HepG2 (cell line): ENCODE results near the gene APCDD1L. TPM values are rescaled to one million over a fixed set of nuclear protein-coding genes. Genes with fewer than 3 reads are reported as not detected.
A peak's percentile ranks its signal among the peaks of the same experiment; 100 is the strongest.
"Not testable (repeated sequence)": the region's sequence is repeated elsewhere in the genome, so short reads cannot be mapped to it uniquely, and the experiment has no call there.

Experiments
- ATAC-seq: fragments of 200-7000 bp; cut with Tn5 transposase; 3 replicates; pipeline ENCODE4 v1.9.1; 2020; ENCODE audit warnings: mild to moderate bottlenecking, moderate library complexity
- BruUV-seq: library from RNA; stranded (reverse); fragments of 400-500 nt; replicated peaks from 2 replicates; lab custom pipeline; 2021; lab: Mats Ljungman, UMichigan
- CTCF ChIA-PET: fragments of 300-600 bp; formaldehyde crosslinking; extraction: SDS; loops from one replicate; lab custom pipeline; 2021; ENCODE audit warnings: low total read pairs, inconsistent platforms, low intra/inter-chr PET ratio; lab: Yijun Ruan, JAX
- POLR2A ChIA-PET: fragments of 350-600 bp; sonication (Branson Sonifier 250); formaldehyde crosslinking; loops from one replicate; lab custom pipeline; 2020; ENCODE audit warnings: antibody characterized with exemption, inconsistent platforms; lab: Yijun Ruan, JAX
- DNase-seq: peaks from one replicate; pipeline ENCODE4 v3.0.0-alpha.2; 2015; ENCODE audit warnings: low spot score
- FAIRE-seq: peaks from 3 replicates; lab custom pipeline; 2011; peaks lifted over from hg19 to GRCh38; lab: Jason Lieb, UNC
- H2AFZ ChIP-seq: one replicate; pipeline ENCODE4 v1.6.1; 2011; ENCODE audit warnings: low read length, inconsistent platforms
- H3K27ac ChIP-seq: fragments of 300-600 bp; 3 replicates; pipeline ENCODE4 v1.8.0; 2011; ENCODE audit warnings: mixed run types, mild to moderate bottlenecking, mixed read lengths, low read length, inconsistent platforms; ENCODE audit not compliant: insufficient read depth; ENCODE audit errors: extremely low read length
- H3K27me3 ChIP-seq, 2 experiments: fragments of 200-600 bp in 1 of 2; 2 replicates in 1 of 2; 3 replicates in 1 of 2; pipeline versions ENCODE4 v1.6.0 to v1.8.0; 2011; ENCODE audit warnings: low read length in 2 of 2, mild to moderate bottlenecking in 2 of 2, moderate library complexity in 2 of 2, inconsistent platforms in 1 of 2; ENCODE audit not compliant: insufficient read depth in 2 of 2, control insufficient read depth in 1 of 2
- H3K36me3 ChIP-seq, 2 experiments: fragments of 200-600 bp in 1 of 2; replicated peaks in 1 of 2; 2 replicates in 1 of 2; 3 replicates in 1 of 2; pipeline versions ENCODE4 v1.5.1 to v1.8.0; 2011; ENCODE audit warnings: low read length in 2 of 2, inconsistent platforms in 1 of 2; ENCODE audit not compliant: insufficient read depth in 2 of 2, control insufficient read depth in 1 of 2
- H3K4me1 ChIP-seq: 2 replicates; pipeline ENCODE4 v1.5.1; 2012; ENCODE audit warnings: low read length, inconsistent platforms; ENCODE audit not compliant: insufficient read depth
- H3K4me2 ChIP-seq: 2 replicates; pipeline ENCODE4 v1.6.0; 2011; ENCODE audit warnings: low read depth, low read length, inconsistent platforms
- H3K4me3 ChIP-seq, 3 experiments: fragments of 200-600 bp in 1 of 3; sonication (generic), shearing (Covaris generic) in 1 of 3; replicated peaks in 1 of 3; 2 replicates each; pipeline ENCODE4 v1.5.1; 2011 to 2016; ENCODE audit warnings: low read length in 3 of 3, inconsistent platforms in 2 of 3, low read depth in 2 of 3, mild to moderate bottlenecking in 2 of 3, control low read depth in 1 of 3, mixed read lengths in 1 of 3; ENCODE audit not compliant: insufficient read depth in 1 of 3
- H3K79me2 ChIP-seq: one replicate; pipeline ENCODE4 v1.6.1; 2011; ENCODE audit warnings: low read length, inconsistent platforms; ENCODE audit not compliant: insufficient read depth
- H3K9ac ChIP-seq: 2 replicates; pipeline ENCODE4 v1.6.0; 2011; ENCODE audit warnings: mild to moderate bottlenecking, low read depth, low read length, inconsistent platforms; ENCODE audit not compliant: insufficient read depth
- H3K9me3 ChIP-seq: 2 replicates; pipeline ENCODE4 v1.5.1; 2012; ENCODE audit warnings: mild to moderate bottlenecking, low read length
- H4K20me1 ChIP-seq: 2 replicates; pipeline ENCODE4 v1.6.0; 2011; ENCODE audit warnings: inconsistent platforms, mild to moderate bottlenecking, low read length, moderate library complexity; ENCODE audit not compliant: insufficient read depth
- RBM22 ChIP-seq: fragments of 200-400 bp; formaldehyde crosslinking; optimal IDR thresholded peaks from 2 replicates; pipeline ENCODE3; 2017; ENCODE audit warnings: mild to moderate bottlenecking, low read length, moderate library complexity
- ZNF235 ChIP-seq: sonication (generic); formaldehyde crosslinking; IDR thresholded peaks from 2 replicates; pipeline ENCODE4 v1.8.1; 2023; ENCODE audit warnings: mild to moderate bottlenecking, missing genetic modification reagents, borderline replicate concordance
- WGBS: methylation state at CpG from one replicate; pipeline ENCODE4 v1.1.6; 2017; ENCODE audit warnings: low lambda C conversion rate; 5-methylcytosine and 5-hydroxymethylcytosine counted together
- in situ Hi-C: cut with HindIII; loops from 2 replicates; pipeline ENCODE4 v1.10.0; 2017; ENCODE audit warnings: low pct_unique_long_range_greater_than_20kb; ENCODE audit not compliant: extremely low pct_ligation_motif_present
- intact Hi-C: fragments of 100-400 bp; cut with micrococcal nuclease; formaldehyde crosslinking; loops from one replicate; pipeline ENCODE4 v1.10.0; 2022; ENCODE audit not compliant: unreplicated experiment
- polyA plus RNA-seq, 8 experiments: library from polyadenylated mRNA; depleted of rRNA in 3 of 8; stranded (reverse) in 7 of 8; unstranded in 1 of 8; fragments of >200 nt; fragmentation: Illumina TruSeq in 4 of 8; extraction: Trizol in 4 of 8; gene quantifications; 2 replicates each; pipeline versions ENCODE4 v1.2.1 to v1.2.3, GENCODE V29; 2011 to 2016; ENCODE audit warnings: low read depth in 4 of 8, missing spikeins in 1 of 8, mixed read lengths in 1 of 8; ENCODE audit not compliant: insufficient read depth in 1 of 8
- total RNA-seq, 5 experiments: library from RNA; depleted of rRNA; stranded (reverse); fragments of >200 nt; fragmentation: Illumina TruSeq; extraction: Trizol; gene quantifications; 2 replicates each; pipeline ENCODE4 v1.2.3, GENCODE V29; 2016; ENCODE audit warnings: low read depth in 1 of 5

APCDD1L gene
- total and polyA plus RNA-seq, 2 of the 13 experiments (the other 11 are each of a cell fraction or from before 2014, with no cell fraction given) = not detected

DNA sequence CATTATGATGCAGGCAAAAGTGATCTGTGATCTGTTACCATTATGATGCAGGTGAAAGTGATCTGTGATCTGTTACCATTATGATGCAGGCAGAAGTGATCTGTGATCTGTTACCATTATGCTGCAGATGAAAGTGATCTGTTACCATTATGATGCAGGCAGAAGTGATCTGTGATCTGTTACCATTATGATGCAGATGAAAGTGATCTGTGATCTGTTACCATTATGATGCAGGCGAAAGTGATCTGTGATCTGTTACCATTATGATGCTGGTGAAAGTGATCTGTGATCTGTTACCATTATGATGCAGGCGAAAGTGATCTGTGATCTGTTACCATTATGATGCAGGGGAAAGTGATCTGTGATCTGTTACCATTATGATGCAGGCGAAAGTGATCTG lies 87.6 kb downstream of the APCDD1L start:
- H3K79me2 ChIP-seq = peaks cover 73% of the 10 kb centered on the region
- DNase-seq, POLR2A ChIA-PET, FAIRE-seq, H3K9me3 ChIP-seq, H3K9ac ChIP-seq, H3K27me3 ChIP-seq, H3K4me2 ChIP-seq, ATAC-seq, BruUV-seq, H3K4me3 ChIP-seq, intact Hi-C loops, CTCF ChIA-PET, in situ Hi-C loops, H4K20me1 ChIP-seq, H2AFZ ChIP-seq, H3K27ac ChIP-seq: not testable (repeated sequence)
- 98% methylated on average over 3 of the region's 3 CpGs for WGBS
- H3K36me3 ChIP-seq = peaks cover 17 to 54% of the 10 kb centered on the region in 2 experiments
- peaks cover 16% of the 10 kb centered on the region for H3K4me1 ChIP-seq

DNA sequence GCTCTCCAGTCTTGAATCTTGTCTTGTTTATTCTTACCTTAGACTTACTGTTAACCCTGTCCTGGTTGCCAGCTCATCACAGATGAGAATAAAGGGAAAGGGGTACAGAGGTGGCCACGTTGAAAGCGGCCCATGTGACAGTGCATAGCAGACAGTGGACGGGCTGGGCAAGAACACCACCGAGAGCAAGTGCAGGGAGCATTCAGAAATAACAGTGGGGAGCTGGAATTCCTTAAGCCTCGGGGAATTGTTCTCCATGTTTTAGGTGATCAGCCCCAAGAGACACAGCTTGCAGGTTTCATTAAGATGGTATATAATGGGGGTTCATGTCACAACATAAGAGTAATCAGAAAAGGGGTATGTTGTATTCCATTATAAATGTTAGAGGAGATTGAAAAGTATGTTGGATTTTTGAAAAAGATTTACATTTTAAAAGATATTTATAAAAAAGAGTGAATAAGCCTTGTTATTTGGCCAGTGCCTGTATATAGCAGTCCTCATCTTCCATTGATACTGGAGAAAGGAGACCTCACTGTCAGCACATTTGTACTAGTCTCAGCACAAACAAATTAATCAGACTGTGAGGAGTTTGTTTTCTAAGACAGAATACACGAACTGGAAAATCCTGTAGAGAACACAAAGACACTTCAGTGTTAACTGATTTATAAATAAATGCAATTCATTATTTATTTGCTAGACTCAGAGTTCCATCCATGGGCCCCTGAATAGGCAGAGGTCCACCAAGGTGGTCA lies 90.8 kb downstream of the APCDD1L start:
- FAIRE-seq (no peak), ATAC-seq (no peak), DNase-seq (no peak)
- Histone ChIP-seq H3K4me1 (no peaks in the 10 kb centered on the region), H3K79me2 (peaks cover 54% of the 10 kb centered on the region), H3K4me2 (no peak overlapping the region), H3K36me3 (peaks cover 24 to 64% of the 10 kb centered on the region in 2 experiments), H3K27me3 (no peaks in the 10 kb centered on the region), H3K9ac (no peak overlapping the region), H3K9me3 (no peaks in the 10 kb centered on the region), H3K27ac (no peak overlapping the region), H2AFZ (no peak overlapping the region), H3K4me3 (no peak overlapping the region), H4K20me1 (0 out of 2 replicates have a peak, but pooled peaks cover 6% of the 10 kb centered on the region)
- intact Hi-C loops = no loop called here
- CTCF ChIA-PET = no interaction called here
- no TSS peak for BruUV-seq
- POLR2A ChIA-PET = no interaction called here
- in situ Hi-C loops = no loop called here
- WGBS = 97% methylated on average over 6 of the region's 6 CpGs
- TF ChIP-seq RBM22 (peak; percentile 38), ZNF235 (CRISPR knock-in tag) (no peak)
